RWPE1 (cell line): ENCODE measurements around the gene OR4D5.

ENCODE experiments used
- CTCF ChIA-PET: fragments of 350-600 bp; sonication (Branson Sonifier 250); formaldehyde crosslinking; extraction: SDS; loops from one replicate; lab custom pipeline; 2021; lab: Yijun Ruan, JAX
- POLR2A ChIA-PET: fragments of 400-600 bp; formaldehyde crosslinking; extraction: SDS; loops from one replicate; lab custom pipeline; 2020; ENCODE audit warnings: antibody characterized with exemption; ENCODE audit not compliant: low non-redundant PET; lab: Yijun Ruan, JAX
- DNase-seq: peaks from one replicate; pipeline ENCODE4 v3.0.0; 2012; ENCODE audit warnings: low spot score
- H3K27ac ChIP-seq: fragments of 450-650 bp; 2 replicates; pipeline ENCODE4 v1.5.1; 2017
- TF ChIP-seq, protein P1 (sequence below): fragments of 450-650 bp; conservative IDR thresholded peaks from 2 replicates; pipeline ENCODE4 v1.5.1; 2017; ENCODE audit warnings: low read depth, mild to moderate bottlenecking

Gene OR4D5

DNA sequence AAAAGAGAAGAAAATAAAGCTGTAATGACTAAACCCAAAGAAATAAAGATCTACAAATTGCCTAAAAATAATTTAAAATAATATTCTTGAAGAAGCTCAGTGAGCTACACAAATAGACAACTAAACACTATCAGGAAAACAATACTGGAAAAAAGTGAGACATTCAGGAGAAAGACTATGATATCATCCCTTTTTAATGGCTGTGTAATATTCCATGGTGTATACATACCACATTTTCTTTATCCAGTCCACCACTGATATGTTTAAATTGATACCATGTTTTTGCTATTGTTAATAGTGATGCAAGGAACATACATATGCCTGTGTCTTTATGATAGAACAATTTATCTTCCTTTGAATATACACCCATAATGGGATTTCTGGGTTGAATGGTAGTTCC, 17.3 kb downstream of the OR4D5 start:
- ChIA-PET CTCF (no interaction called here), POLR2A (no interaction called here)
- no peak for DNase-seq
- no peak overlapping the region for H3K27ac ChIP-seq
- TF ChIP-seq, protein P1, sequence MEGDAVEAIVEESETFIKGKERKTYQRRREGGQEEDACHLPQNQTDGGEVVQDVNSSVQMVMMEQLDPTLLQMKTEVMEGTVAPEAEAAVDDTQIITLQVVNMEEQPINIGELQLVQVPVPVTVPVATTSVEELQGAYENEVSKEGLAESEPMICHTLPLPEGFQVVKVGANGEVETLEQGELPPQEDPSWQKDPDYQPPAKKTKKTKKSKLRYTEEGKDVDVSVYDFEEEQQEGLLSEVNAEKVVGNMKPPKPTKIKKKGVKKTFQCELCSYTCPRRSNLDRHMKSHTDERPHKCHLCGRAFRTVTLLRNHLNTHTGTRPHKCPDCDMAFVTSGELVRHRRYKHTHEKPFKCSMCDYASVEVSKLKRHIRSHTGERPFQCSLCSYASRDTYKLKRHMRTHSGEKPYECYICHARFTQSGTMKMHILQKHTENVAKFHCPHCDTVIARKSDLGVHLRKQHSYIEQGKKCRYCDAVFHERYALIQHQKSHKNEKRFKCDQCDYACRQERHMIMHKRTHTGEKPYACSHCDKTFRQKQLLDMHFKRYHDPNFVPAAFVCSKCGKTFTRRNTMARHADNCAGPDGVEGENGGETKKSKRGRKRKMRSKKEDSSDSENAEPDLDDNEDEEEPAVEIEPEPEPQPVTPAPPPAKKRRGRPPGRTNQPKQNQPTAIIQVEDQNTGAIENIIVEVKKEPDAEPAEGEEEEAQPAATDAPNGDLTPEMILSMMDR = no peak

DNA sequence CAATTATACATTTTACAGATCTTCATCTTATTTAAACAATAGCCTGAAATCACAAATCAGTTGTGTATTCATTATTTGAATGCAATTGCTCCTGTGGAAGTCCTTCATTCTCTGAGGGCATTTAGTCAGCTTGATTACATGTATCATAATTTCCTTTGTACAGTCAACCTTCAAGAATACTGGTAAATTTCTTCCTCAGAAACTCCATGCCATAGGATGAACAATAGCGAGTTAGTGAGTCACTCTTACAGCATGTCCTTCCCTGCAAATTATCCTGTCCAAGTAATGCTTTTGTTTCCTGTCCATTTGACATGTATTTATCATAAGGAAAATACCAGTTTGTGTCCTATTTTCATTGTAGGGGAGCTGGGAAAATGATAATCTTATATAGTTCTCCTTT, 34.4 kb downstream of the OR4D5 start:
- TF ChIP-seq, protein P1 = no peak
- ChIA-PET POLR2A (no interaction called here), CTCF (interaction anchor here (0.7 kb wide), 1 partner anchor 95 kb away, joined by 3 read pairs; no protein-coding TSS in a partner anchor)
- H3K27ac ChIP-seq = no peak overlapping the region
- peak; percentile 84 for DNase-seq

DNA sequence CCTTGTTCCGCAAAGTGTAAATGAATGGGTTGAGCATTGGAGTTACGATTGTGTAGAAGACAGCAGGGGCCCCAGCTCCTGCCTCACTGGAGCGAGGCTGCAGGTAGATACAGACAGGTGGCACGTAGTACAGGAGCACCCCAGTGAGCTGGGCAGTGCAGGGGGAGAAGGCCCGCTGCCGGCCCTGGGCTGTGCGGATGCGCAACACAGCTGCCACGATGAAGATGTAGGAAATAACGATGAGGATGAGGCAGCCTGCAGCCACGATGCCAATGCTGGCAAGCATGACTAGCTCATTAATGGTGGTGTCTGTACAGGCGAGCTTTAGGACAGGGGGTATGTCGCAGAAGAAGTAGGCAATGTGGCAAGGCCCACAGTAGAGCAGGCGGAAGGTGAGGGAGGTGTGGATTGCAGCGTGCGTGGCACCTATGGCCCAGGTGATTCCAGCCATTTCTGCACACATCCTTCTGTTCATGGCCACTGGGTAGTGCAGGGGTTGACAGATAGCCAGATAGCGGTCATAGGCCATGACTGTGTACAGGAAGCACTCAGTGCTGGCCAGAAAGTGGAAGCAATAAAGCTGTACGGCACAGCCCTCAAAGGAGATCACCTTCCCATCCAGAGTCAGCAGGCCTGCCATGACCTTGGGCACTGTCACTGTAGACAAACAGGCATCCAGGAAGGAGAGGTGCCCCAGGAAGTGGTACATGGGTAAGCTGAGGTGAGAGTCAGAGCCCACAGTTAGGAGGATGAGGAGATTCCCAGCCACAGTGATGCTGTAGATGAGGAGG, 37.5 kb downstream of the OR4D5 start:
- POLR2A ChIA-PET = no interaction called here
- CTCF ChIA-PET = no interaction called here
- TF ChIP-seq, protein P1 = no peak

DNA sequence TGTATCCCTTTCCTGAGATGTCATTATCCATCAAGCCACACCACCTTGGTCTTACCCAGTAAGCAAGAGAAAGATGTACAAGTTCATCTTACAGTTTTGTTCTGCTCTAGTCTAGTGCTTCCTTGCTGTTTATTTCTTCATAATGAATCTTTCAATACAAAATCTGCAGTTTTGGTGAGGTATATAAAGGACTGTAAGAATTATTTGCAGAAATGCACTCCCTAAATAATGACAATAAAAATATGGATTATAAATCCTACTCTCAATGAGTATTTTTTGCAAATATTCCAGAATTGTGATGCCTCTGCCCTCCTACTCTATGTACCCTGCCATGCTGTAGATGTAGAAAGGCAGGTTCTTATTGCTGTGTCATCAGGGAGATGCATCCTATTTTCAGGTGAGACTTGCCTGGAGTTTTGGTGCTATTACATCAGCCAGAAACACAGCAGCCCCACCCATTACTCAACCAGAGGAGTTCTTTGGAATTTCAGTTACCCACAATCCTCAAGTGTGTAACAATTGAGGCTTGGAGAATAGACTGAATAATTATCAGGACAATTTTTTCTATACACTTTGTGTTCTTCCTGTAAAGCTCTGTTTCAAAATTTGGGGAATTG, 38.4 kb downstream of the OR4D5 start, which contains the start of gene OR10S1:
Gene OR10S1, minus strand, starts transcription at position 51 of the 617 bp plus-strand sequence. CDS start 117 bp downstream, outside the sequence.
- TF ChIP-seq, protein P1 = no peak
- ChIA-PET POLR2A (no interaction called here), CTCF (no interaction called here)
- DNase-seq = peak; percentile 57
- H3K27ac ChIP-seq = peak within 1 kb of the TSS; percentile 36

More for the DNA sequence above, 37.5 kb downstream of the OR4D5 start:
- no peak for DNase-seq
- peak overlapping the region; percentile 36 for H3K27ac ChIP-seq

DNA sequence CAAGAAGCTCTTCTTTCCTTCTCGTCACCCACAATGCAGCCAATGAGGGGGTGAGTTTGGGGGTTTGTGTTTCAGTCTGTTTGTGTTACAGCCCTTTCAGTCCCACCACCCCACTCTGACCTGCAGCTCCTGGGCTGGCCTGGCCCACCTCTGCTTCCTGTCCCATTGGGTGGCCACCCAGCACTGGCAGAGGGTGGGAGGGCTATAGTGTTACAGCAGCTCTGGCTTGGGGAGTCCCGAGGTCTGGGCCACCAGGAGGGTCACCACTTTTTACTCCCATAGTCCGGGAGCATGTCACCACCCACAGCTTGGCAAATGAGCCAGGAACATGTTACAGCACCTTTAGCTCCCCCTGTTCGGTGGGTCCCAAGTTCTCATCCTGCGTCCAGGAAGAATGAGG, 39.9 kb downstream of the OR4D5 start:
- no peak overlapping the region for H3K27ac ChIP-seq
- TF ChIP-seq, protein P1 = no peak
- DNase-seq = no peak
- POLR2A ChIA-PET = no interaction called here
- CTCF ChIA-PET = interaction anchor here (0.6 kb wide), 1 partner anchor 45 kb away, joined by 3 read pairs; no protein-coding TSS in a partner anchor
